Jurkat, Clone E6-1 (cell line): ENCODE results near the gene PDZD2.
A peak's percentile ranks its signal among the peaks of the same experiment; 100 is the strongest.
"Not testable (repeated sequence)": the region's sequence is repeated elsewhere in the genome, so short reads cannot be mapped to it uniquely, and the experiment has no call there.

ENCODE experiments used
- DNase-seq: peaks from one replicate; pipeline ENCODE4 v3.0.0-alpha.2; 2011; ENCODE audit warnings: low read depth, low spot score
- H3K4me3 ChIP-seq: 2 replicates; pipeline ENCODE4 v1.5.1; 2011; ENCODE audit warnings: mild to moderate bottlenecking, low read length, control low read depth, moderate library complexity

Gene PDZD2

GRCh38 chr5:32066448-32066847 is 427.5 kb downstream of the PDZD2 start:
- no peak overlapping the region for H3K4me3 ChIP-seq
- DNase-seq: no peak

- H3K4me3 ChIP-seq: no peak overlapping the region
- no peak for DNase-seq
Observed at GRCh38 chr5:32067774-32068470, 429.0 kb downstream of the PDZD2 start.

GRCh38 chr5:32068561-32068960 is 429.6 kb downstream of the PDZD2 start:
- no peak overlapping the region for H3K4me3 ChIP-seq
- no peak for DNase-seq

GRCh38 chr5:32069396-32069795 is 430.5 kb downstream of the PDZD2 start:
- DNase-seq: no peak
- H3K4me3 ChIP-seq: no peak overlapping the region

GRCh38 chr5:32071351-32071944 is 432.5 kb downstream of the PDZD2 start:
- no peak for DNase-seq
- H3K4me3 ChIP-seq: no peak overlapping the region

- DNase-seq: no peak
Observed at GRCh38 chr5:32072054-32072453, 433.1 kb downstream of the PDZD2 start.

GRCh38 chr5:32074401-32074800 is 435.5 kb downstream of the PDZD2 start:
- DNase-seq: no peak
- no peak overlapping the region for H3K4me3 ChIP-seq

More at GRCh38 chr5:32072054-32072453, 433.1 kb downstream of the PDZD2 start:
- no peak overlapping the region for H3K4me3 ChIP-seq

- DNase-seq: peak; percentile 38
- H3K4me3 ChIP-seq: no peak overlapping the region
Observed at GRCh38 chr5:32076699-32077695, 438.1 kb downstream of the PDZD2 start.

GRCh38 chr5:32078855-32079254 is 439.9 kb downstream of the PDZD2 start:
- DNase-seq, H3K4me3 ChIP-seq: not testable (repeated sequence)

- not testable (repeated sequence) for H3K4me3 ChIP-seq, DNase-seq
Observed at GRCh38 chr5:32080565-32080964, 441.6 kb downstream of the PDZD2 start.

- DNase-seq: no peak
- H3K4me3 ChIP-seq: no peak overlapping the region
Observed at GRCh38 chr5:32082701-32083100, 443.8 kb downstream of the PDZD2 start.

GRCh38 chr5:32083981-32084430 is 445.1 kb downstream of the PDZD2 start:
- no peak overlapping the region for H3K4me3 ChIP-seq
- DNase-seq: no peak

GRCh38 chr5:32087086-32088082 is 448.5 kb downstream of the PDZD2 start:
- DNase-seq: no peak
- no peak overlapping the region for H3K4me3 ChIP-seq

- H3K4me3 ChIP-seq: no peak overlapping the region
- no peak for DNase-seq
Observed at GRCh38 chr5:32088214-32088613, 449.3 kb downstream of the PDZD2 start.

GRCh38 chr5:32089146-32090000 is 450.4 kb downstream of the PDZD2 start:
- DNase-seq: no peak
- H3K4me3 ChIP-seq: no peak overlapping the region

GRCh38 chr5:32090026-32090754 is 451.3 kb downstream of the PDZD2 start:
- DNase-seq: no peak

GRCh38 chr5:32090755-32091128 is 451.8 kb downstream of the PDZD2 start:
- no peak overlapping the region for H3K4me3 ChIP-seq
- DNase-seq: no peak

More at GRCh38 chr5:32090026-32090754, 451.3 kb downstream of the PDZD2 start:
- no peak overlapping the region for H3K4me3 ChIP-seq
